ENCODE results near the gene CUL7.
A peak's percentile ranks its signal among the peaks of the same experiment; 100 is the strongest.

The CUL7 gene

GRCh38 chr6:43076464-43077332, 23.0 kb upstream of the CUL7 start:
- DNase-seq = no peak

DNA sequence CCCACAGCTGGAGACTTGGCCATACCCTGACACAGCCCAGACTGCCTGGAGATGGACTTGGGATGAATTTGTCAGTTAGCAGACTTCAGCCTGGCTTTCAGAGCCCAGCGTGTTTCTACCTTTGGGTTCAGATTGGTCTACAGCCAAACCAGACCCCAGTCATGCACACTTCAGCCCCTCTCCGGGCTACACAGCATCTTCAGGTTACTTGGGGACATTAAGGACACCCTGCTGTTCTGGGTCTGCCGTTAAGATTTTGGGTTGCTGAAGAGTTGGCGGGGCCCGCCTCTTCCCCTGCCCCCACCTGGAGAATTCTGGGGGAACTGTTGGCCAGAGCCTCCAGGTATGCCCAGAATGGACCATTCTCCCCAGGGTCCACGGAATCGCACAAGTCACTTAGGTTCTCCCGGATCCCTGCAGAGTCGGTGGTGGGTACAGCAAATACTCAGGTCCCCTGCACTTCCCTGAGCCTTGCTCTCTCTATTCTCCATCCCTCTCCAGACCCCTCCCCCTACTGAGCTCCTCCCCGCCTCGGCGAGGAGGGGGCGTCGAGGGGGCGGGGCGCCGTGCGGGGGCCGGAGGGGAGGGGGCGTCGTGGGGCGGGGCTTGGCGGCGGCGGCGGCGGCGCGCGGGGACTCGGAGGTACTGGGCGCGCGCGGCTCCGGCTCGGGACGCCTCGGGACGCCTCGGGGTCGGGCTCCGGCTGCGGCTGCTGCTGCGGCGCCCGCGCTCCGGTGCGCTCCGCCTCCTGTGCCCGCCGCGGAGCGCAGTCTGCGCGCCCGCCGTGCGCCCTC, 22.2 kb upstream of the CUL7 start, which contains the start of gene PTK7:
Gene PTK7, plus strand, starts transcription at position 645 of the 794 bp plus-strand sequence. CDS start 175 bp downstream, outside the sequence.
- no peak for DNase-seq

DNA sequence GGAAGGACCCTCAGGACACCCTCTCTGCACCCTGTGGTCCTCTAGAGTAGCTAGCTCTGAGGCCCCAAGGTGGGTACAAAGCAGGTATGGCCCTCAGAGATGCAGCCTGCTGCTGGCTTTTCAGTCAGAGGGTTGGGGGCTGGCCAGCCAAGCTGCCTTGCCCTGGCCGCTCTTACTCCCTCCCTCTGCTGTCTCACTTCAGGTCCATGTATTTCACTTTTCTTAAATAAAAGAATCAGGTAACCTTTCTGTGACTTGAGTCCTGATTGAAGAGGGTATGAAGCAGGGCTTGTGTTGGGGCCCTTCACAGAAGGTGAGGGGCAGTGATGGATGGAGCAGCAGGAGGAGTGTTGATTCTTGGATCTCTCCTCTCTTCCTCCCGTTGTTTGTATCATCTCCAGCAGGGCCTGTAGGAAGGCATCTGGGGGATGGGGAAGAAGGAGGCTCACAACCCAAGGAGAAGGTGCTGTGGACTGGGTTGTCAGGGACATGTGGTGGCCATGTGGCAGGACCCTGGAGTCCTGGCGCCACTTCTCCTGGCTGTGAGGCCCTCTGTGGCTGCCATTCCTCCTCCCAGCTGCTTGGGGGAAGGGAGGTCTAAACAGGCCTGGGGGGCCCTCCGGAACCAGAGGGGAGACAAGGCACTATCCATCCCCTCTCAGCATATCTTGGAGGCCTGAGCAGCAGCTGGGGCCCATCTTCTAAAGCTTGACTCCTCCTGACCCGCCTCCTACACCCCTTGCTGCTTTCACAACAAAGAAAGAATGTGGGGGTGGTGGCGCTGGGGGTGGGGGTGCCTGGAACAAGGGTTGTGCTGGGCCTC, 21.4 kb upstream of the CUL7 start:
- no peak for DNase-seq

DNA sequence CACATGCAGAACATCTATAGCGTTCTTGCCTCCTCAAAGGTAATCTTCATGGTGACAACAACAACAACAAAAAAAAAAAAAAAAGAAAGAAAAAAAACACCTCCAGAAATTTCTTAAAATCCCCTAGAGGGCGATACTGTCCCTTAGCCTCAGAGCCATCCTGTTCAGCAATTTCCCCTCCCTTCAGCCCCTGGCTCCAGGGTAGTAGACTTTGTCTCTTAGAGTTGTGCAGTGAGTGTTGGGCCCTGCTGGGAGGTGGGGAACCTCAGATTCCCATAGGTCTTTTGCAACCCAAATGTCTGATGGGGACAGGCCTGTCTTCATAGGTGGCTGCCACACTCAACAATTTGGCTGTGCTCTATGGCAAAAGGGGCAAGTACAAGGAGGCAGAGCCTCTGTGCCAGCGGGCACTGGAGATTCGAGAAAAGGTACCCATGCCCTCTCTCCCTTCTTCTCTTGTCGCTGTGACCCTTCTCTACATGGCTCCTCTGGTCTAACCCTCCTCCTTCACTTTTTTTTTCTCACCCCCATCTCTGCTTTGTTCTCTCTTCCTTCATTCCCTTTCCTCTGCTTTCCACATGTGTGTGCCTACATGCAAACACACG, 16.5 kb upstream of the CUL7 start:
- DNase-seq = no peak

DNA sequence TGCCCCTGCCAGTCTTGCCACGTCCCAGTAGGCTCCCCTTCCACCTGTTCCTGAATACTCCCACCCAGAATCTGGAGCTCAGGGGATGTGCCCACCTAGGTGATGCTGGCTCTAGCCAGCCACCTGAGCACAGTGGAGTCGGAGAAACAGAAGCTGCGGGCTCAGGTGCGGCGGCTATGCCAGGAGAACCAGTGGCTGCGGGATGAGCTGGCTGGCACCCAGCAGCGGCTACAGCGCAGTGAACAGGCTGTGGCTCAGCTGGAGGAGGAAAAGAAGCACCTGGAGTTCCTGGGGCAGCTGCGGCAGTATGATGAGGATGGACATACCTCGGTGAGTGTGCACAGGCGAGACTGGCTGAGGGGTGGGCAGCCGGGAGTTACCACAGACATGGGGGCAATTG, 9.2 kb upstream of the CUL7 start:
- DNase-seq = no peak

GRCh38 chr6:43061861-43062260, 8.2 kb upstream of the CUL7 start:
- no peak for DNase-seq

DNA sequence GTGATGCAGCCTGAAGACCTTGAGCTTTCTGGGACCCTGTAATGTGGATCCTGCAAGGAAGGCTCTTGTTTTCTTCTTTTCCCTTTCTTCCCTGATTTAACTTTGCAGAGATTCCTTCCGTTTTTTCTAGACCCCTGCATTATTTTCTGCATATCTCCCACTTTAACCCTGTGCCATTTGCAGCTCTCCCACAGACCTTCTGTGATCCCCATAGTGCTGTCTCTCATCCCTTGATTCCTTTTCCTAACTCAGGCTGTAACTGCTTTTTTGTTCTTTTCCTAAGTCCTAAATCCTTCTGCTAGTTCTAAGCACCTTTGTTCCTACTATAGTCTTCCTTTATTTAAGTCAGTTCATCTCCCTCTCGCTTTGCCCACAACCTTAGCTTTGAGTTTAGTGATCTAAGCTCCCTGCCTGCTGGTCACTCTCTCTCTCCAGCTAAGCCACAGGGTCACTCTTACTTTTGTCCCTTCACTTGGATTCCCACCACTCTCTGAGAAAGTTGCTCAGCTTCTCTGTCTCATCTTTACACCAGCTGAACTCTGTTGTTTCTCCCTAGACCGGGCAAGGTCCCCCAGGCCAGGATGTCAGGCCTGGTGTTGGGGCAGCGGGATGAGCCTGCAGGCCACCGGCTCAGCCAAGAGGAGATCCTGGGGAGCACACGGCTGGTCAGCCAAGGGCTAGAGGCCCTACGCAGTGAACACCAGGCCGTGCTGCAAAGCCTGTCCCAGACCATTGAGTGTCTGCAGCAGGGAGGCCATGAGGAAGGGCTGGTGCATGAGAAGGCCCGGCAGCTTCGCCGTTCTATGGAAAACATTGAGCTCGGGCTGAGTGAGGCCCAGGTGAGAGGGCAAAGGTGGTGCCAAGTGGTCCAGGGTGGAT, 7.3 kb upstream of the CUL7 start:
- DNase-seq = no peak

DNA sequence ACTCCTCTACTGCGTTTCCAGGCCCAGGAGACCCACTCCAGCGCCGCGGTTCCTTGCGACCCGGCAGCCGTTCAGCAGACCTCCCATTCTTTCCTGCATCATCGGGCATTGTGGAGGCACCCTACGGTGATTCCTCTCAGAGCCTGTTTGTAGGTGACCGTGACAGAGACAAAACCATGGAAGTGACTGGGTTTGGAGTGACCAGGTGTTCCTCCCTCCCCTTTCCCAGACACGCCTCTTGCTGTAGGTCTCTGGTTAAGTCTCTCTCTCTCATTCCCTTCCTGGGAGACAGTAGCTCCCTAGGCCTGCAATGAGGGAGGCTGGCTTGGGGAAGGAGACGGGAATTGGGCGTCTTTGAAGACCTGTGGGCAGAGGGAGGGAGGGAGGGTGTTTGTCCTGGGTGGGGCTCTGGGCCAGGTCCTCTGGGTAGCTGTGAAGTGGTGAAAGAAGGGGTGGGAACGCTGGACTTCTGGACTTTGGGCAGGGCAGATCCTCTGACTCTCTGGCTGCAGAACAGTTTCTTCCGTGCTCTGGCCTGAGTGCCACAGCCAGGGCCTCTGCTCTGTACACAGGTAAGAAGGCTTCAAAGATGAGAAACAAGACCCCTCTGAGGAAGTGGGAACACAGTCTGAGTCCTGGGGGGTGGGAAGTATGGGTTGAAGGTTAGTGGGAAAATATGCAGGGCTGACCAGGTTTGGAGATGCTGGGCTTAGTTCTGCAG, 6.5 kb upstream of the CUL7 start:
- no peak for DNase-seq

GRCh38 chr6:43059168-43060033, 5.8 kb upstream of the CUL7 start, which contains the start of the genes KLC4 and MRPL2:
Gene KLC4 (plus strand): TSS chr6:43059631. CDS start chr6:43061336, 1,705 bp downstream.
Gene MRPL2 (minus strand): TSS chr6:43059434. CDS start chr6:43059381, 53 bp downstream.
- peak; percentile 98 for DNase-seq

DNA sequence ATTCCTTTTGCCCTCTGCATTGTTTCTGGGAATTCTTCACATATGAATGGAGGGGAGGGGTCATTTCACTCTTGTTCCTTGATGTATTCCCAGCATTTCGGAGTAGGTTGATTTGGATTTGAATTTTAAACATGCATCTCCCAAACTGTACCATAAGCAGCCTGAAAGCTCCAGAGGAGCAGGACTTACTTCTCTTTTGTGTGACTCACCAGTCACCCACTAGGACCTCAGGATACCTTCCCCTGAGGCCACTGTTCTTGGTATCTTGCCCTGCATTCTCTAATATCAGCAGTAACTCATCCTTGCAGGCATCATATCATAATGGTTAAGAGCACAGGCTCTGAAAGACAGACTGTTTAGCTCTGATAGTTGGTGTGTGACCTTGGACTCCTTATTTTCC, 4.9 kb upstream of the CUL7 start:
- no peak for DNase-seq

DNA sequence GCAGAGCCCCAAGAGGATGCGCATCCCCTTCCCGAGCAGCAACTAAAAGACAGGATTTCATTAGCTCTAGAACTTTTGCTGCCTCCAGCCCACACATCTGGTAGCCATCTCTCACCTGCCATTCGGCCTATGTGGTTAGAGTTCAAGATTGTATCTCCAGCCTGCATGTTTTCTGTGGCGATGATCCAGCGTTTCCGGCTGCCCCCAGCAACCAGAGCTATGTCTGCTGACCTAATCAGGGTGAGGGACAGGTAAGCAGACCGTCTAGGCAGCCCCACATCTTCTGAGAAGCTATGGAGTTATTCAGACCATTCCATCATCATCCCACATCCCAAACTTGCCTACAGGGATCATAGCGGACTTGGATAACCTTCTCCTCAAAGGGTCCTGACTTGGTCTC, 2.3 kb upstream of the CUL7 start:
- no peak for DNase-seq

- no peak for DNase-seq
These were observed 724 bp upstream of the CUL7 start for GRCh38 chr6:43054206-43054943.

- no peak for DNase-seq
These were observed 658 bp downstream of the CUL7 start for GRCh38 chr6:43052842-43053544.

DNA sequence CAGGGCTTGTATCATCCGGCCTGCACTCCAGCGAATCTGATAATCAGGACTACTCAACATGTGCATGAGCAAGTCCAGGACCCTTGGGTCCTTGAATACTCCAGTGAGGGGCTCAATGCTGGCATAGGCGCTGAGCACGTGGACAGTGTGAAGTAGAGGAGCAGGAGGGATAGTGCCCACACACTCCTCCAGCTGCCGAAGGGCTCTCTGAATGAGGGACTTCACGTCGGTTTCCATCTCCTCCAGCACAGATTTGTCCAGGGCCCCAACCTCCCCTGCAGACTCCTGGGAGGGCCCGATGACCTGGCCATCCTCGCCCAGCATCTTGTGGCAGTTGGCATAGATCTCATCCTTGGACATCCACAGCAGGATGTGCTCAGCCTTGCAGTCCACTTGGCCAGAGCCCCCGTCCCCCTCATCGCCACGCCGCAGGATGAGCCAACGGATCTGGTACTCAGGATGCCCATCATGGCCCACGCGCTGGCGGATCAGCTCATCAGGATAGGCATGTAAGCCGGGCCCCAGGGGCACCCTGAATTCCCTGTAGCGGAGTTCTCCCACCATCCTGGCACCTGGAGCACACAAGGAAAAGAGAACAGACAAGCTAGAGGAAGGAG, 1.3 kb downstream of the CUL7 start:
- DNase-seq = no peak

GRCh38 chr6:43050981-43051380, 2.7 kb downstream of the CUL7 start:
- DNase-seq = no peak

DNA sequence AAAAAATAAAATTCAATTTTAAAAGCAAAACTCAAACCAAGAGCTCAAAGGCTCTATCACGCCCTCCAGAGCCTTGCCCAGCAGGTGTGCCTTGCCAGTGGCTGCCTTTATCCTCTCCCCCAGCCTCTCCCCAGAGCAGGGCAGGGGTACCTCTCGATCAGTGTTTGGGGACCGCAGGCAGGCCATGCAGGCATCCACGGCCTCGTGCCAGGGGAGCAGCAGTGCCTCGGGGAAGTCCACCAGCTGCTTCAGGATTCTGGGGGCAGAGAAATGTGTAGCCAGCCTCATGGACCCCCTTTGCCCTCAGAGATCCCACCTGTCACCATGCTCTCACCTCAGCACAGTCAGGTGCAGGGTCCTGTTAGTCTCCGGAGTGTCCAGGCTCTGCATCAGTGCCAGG, 5.7 kb downstream of the CUL7 start:
- DNase-seq = no peak

GRCh38 chr6:43045371-43045930, 8.2 kb downstream of the CUL7 start:
- no peak for DNase-seq

Data from activated gamma-delta T cell treated with Interleukin-2 at 50 U/mL for 16 hours (primary cell).